LNCAP (cell line): ENCODE data around the gene NRARP.

Experiments used
- CTCF ChIP-seq: fragments of 450-650 bp; IDR thresholded peaks from 2 replicates; pipeline ENCODE4 v1.5.1; 2017; ENCODE audit warnings: mild to moderate bottlenecking

Gene NRARP

GRCh38 chr9:137309368-137310188, 7.5 kb upstream of the NRARP start:
- no peak for TF ChIP-seq CTCF

- TF ChIP-seq CTCF: no peak
Measured at GRCh38 chr9:137308057-137308619, 6.1 kb upstream of the NRARP start.

GRCh38 chr9:137307255-137308056, 5.4 kb upstream of the NRARP start:
- no peak for TF ChIP-seq CTCF

- no peak for TF ChIP-seq CTCF
Measured at GRCh38 chr9:137306850-137307254, 4.8 kb upstream of the NRARP start.

GRCh38 chr9:137306066-137306849, 4.2 kb upstream of the NRARP start:
- TF ChIP-seq CTCF: no peak

- no peak for TF ChIP-seq CTCF
Measured at GRCh38 chr9:137305798-137306065, 3.7 kb upstream of the NRARP start.

- no peak for TF ChIP-seq CTCF
Measured at GRCh38 chr9:137305060-137305797, 3.2 kb upstream of the NRARP start.
